DND-41 (cell line): ENCODE measurements around the gene HCRTR1.
"Not testable (repeated sequence)": the region's sequence is repeated elsewhere in the genome, so short reads cannot be mapped to it uniquely, and the experiment has no call there.

Source experiments
- ATAC-seq: fragments of 200-7000 bp; cut with Tn5 transposase; 3 replicates; pipeline ENCODE4 v1.9.1; 2021; ENCODE audit warnings: low read depth; ENCODE audit not compliant: insufficient read depth
- DNase-seq: peaks from one replicate; pipeline ENCODE4 v3.0.0-alpha.2; 2020
- H2AFZ ChIP-seq: 2 replicates; pipeline ENCODE4 v1.6.0; 2012; ENCODE audit warnings: low read depth, low read length
- H3K27ac ChIP-seq: 2 replicates; pipeline ENCODE4 v1.5.1; 2012; ENCODE audit warnings: low read length, inconsistent platforms
- H3K27me3 ChIP-seq: fragments of 200-600 bp; sonication (generic); 2 replicates; pipeline ENCODE4 v1.6.0; 2012; ENCODE audit warnings: low read length, mild to moderate bottlenecking, inconsistent platforms; ENCODE audit not compliant: insufficient read depth, poor library complexity
- H3K36me3 ChIP-seq: 2 replicates; pipeline ENCODE4 v1.5.1; 2012; ENCODE audit warnings: low read length, inconsistent platforms; ENCODE audit not compliant: insufficient read depth
- H3K4me1 ChIP-seq: 2 replicates; pipeline ENCODE4 v1.5.1; 2012; ENCODE audit warnings: mild to moderate bottlenecking, low read length; ENCODE audit not compliant: insufficient read depth
- H3K4me2 ChIP-seq: 2 replicates; pipeline ENCODE4 v1.6.0; 2012; ENCODE audit warnings: mild to moderate bottlenecking, moderate library complexity, low read length, inconsistent platforms; ENCODE audit not compliant: insufficient read depth
- H3K4me3 ChIP-seq, 2 experiments: fragments of 200-600 bp in 1 of 2; shearing (Covaris generic) in 1 of 2; 2 replicates each; pipeline ENCODE4 v1.5.1; 2012 to 2016; ENCODE audit warnings: inconsistent platforms in 2 of 2, low read length in 2 of 2, mild to moderate bottlenecking in 2 of 2, low read depth in 1 of 2, moderate library complexity in 1 of 2
- H3K79me2 ChIP-seq: 2 replicates; pipeline ENCODE4 v1.6.0; 2012; ENCODE audit warnings: low read length, inconsistent platforms; ENCODE audit not compliant: insufficient read depth
- H3K9ac ChIP-seq: 2 replicates; pipeline ENCODE4 v1.6.0; 2012; ENCODE audit warnings: low read depth, mild to moderate bottlenecking, inconsistent platforms, low read length, moderate library complexity
- H3K9me3 ChIP-seq: 2 replicates; pipeline ENCODE4 v1.5.1; 2012; ENCODE audit warnings: low read length, moderate library complexity, mild to moderate bottlenecking, inconsistent platforms; ENCODE audit not compliant: insufficient read depth, severe bottlenecking
- H4K20me1 ChIP-seq: 2 replicates; pipeline ENCODE4 v1.6.0; 2012; ENCODE audit warnings: low read length; ENCODE audit not compliant: insufficient read depth
- EZH2 ChIP-seq: IDR thresholded peaks from 3 replicates; pipeline ENCODE4 v1.6.1; 2012; ENCODE audit warnings: borderline replicate concordance, low read depth, mild to moderate bottlenecking, moderate library complexity, low read length, inconsistent platforms; ENCODE audit not compliant: severe bottlenecking
- TF ChIP-seq, protein P1 (sequence below): IDR thresholded peaks from 2 replicates; pipeline ENCODE4 v1.5.1; 2012; ENCODE audit warnings: borderline replicate concordance, low read length, moderate library complexity, mild to moderate bottlenecking; ENCODE audit not compliant: poor library complexity, severe bottlenecking; ENCODE audit errors: extremely low read depth

The HCRTR1 gene

DNA sequence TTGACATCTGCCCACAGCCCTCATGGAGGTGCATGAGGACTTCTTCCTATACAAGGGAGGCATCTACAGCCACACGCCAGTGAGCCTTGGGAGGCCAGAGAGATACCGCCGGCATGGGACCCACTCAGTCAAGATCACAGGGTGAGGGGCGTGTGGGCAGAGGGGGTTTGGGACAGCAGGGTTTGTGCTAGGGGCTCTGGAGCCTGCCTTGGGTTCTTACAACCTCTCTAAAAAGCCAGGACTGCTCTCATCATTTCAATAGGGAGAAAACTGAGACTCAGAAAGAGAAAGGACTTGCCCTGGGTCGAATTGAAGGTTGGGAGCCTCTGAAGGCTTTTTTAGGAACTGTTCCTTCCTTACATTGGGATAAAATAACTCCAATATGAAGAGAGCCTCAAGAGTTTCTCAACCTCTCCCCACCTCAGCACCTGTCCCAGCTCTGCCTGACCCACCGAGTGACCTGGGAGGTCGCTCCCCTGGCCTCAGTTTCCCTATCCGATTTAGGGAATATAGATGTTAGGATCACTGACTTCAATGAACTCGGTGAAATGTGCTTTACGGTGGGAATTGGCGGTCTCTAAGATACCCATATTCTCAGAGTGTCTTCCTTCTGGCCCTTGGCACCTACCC is 31.6 kb upstream of the HCRTR1 start:
- no peak overlapping the region for H3K27ac ChIP-seq
- TF ChIP-seq, protein P1, sequence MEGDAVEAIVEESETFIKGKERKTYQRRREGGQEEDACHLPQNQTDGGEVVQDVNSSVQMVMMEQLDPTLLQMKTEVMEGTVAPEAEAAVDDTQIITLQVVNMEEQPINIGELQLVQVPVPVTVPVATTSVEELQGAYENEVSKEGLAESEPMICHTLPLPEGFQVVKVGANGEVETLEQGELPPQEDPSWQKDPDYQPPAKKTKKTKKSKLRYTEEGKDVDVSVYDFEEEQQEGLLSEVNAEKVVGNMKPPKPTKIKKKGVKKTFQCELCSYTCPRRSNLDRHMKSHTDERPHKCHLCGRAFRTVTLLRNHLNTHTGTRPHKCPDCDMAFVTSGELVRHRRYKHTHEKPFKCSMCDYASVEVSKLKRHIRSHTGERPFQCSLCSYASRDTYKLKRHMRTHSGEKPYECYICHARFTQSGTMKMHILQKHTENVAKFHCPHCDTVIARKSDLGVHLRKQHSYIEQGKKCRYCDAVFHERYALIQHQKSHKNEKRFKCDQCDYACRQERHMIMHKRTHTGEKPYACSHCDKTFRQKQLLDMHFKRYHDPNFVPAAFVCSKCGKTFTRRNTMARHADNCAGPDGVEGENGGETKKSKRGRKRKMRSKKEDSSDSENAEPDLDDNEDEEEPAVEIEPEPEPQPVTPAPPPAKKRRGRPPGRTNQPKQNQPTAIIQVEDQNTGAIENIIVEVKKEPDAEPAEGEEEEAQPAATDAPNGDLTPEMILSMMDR: no peak
- TF ChIP-seq EZH2: no peak
- no peak overlapping the region for H3K9ac ChIP-seq
- H3K9me3 ChIP-seq: no peaks in the 10 kb centered on the region
- no peak overlapping the region for H3K4me2 ChIP-seq
- H3K4me3 ChIP-seq: no peak overlapping the region
- no peaks in the 10 kb centered on the region for H3K79me2 ChIP-seq
- H4K20me1 ChIP-seq: peaks cover 4% of the 10 kb centered on the region; the same call in 1 of the 2 replicates
- ATAC-seq (no peak), DNase-seq (no peak)
- no peak overlapping the region for H2AFZ ChIP-seq
- H3K36me3 ChIP-seq: no peaks in the 10 kb centered on the region
- H3K4me1 ChIP-seq: no peaks in the 10 kb centered on the region
- no peaks in the 10 kb centered on the region for H3K27me3 ChIP-seq

DNA sequence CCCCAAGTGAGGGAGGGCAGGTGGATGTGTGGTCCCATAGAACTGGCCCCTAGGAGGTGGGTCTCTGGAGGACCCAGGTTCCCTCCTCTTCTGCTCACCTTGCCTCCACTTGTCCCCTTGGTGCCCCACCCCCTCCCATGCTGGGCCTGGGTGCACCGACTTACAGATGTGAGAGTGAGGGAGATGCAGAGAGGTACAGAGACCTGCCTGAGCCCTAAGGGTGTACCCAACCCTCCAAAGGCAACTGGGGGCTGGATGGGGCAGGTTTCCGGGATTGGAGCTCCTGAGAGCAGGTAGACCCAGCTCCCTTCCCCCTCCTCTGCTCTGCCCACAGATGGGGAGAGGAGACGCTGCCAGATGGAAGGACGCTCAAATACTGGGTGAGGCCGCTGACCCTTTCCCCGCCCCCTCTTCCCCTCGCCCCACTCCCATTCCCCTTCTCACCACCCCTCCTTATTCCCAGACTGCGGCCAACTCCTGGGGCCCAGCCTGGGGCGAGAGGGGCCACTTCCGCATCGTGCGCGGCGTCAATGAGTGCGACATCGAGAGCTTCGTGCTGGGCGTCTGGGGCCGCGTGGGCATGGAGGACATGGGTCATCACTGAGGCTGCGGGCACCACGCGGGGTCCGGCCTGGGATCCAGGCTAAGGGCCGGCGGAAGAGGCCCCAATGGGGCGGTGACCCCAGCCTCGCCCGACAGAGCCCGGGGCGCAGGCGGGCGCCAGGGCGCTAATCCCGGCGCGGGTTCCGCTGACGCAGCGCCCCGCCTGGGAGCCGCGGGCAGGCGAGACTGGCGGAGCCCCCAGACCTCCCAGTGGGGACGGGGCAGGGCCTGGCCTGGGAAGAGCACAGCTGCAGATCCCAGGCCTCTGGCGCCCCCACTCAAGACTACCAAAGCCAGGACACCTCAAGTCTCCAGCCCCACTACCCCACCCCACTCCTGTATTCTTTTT is 30.8 kb upstream of the HCRTR1 start:
- Histone ChIP-seq H3K27ac (no peak overlapping the region), H3K79me2 (no peaks in the 10 kb centered on the region), H2AFZ (no peak overlapping the region), H3K4me2 (no peak overlapping the region), H3K4me3 (no peak overlapping the region), H3K9ac (no peak overlapping the region), H3K27me3 (no peaks in the 10 kb centered on the region), H3K36me3 (no peaks in the 10 kb centered on the region), H4K20me1 (peaks cover 4% of the 10 kb centered on the region; the same call in 1 of the 2 replicates), H3K4me1 (no peaks in the 10 kb centered on the region), H3K9me3 (no peaks in the 10 kb centered on the region)
- DNase-seq: no peak
- no peak for TF ChIP-seq EZH2
- TF ChIP-seq, protein P1: no peak
- ATAC-seq: no peak

DNA sequence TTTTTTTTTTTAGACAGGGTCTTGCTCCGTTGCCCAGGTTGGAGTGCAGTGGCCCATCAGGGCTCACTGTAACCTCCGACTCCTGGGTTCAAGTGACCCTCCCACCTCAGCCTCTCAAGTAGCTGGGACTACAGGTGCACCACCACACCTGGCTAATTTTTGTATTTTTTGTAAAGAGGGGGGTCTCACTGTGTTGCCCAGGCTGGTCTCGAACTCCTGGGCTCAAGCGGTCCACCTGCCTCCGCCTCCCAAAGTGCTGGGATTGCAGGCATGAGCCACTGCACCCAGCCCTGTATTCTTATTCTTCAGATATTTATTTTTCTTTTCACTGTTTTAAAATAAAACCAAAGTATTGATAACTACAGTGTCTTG is 30.2 kb upstream of the HCRTR1 start:
- not testable (repeated sequence) for H2AFZ ChIP-seq, H3K4me3 ChIP-seq, H4K20me1 ChIP-seq, H3K27me3 ChIP-seq, H3K36me3 ChIP-seq, H3K9ac ChIP-seq, H3K27ac ChIP-seq, H3K4me1 ChIP-seq, ATAC-seq, H3K4me2 ChIP-seq, H3K9me3 ChIP-seq, DNase-seq, H3K79me2 ChIP-seq
